Left hindlimb (tissue), 1 donor: Measurements from ENCODE around the gene CTSW.

Source experiments
- DNase-seq: peaks from one replicate; pipeline ENCODE4 v3.0.0-alpha.2; 2018

The CTSW gene

GRCh38 chr11:65856689-65857499 is 22.7 kb upstream of the CTSW start:
- DNase-seq = peak; percentile 83

- DNase-seq = peak; percentile 70
Observed at GRCh38 chr11:65857500-65857852, 22.2 kb upstream of the CTSW start.

GRCh38 chr11:65857853-65858680 is 21.6 kb upstream of the CTSW start, which contains the start of gene CFL1:
TSS of gene CFL1 (minus strand) at chr11:65858180. CDS start at chr11:65858099, 81 bp downstream.
- DNase-seq = peak; percentile 99

- no peak for DNase-seq
Observed at GRCh38 chr11:65858681-65859087, 21.0 kb upstream of the CTSW start.

GRCh38 chr11:65859095-65859811 is 20.4 kb upstream of the CTSW start:
- peak; percentile 99 for DNase-seq

GRCh38 chr11:65859812-65860277 is 19.8 kb upstream of the CTSW start:
- DNase-seq = no peak

GRCh38 chr11:65860278-65861164 is 19.1 kb upstream of the CTSW start, which contains the start of gene MUS81:
TSS of gene MUS81 (plus strand) at chr11:65860433. CDS start at chr11:65860754, 321 bp downstream.
- peak; percentile 98 for DNase-seq

- peak; percentile 29 for DNase-seq
Observed at GRCh38 chr11:65861165-65861505, 18.5 kb upstream of the CTSW start.

- DNase-seq = peak; percentile 35
Observed at GRCh38 chr11:65861533-65862183, 18.0 kb upstream of the CTSW start.

GRCh38 chr11:65862191-65862735 is 17.4 kb upstream of the CTSW start:
- peak; percentile 25 for DNase-seq

- DNase-seq = peak; percentile 39
Observed at GRCh38 chr11:65862941-65863888, 16.4 kb upstream of the CTSW start.

- peak; percentile 37 for DNase-seq
Observed at GRCh38 chr11:65863889-65864705, 15.5 kb upstream of the CTSW start.

GRCh38 chr11:65864706-65865471 is 14.7 kb upstream of the CTSW start:
- peak; percentile 32 for DNase-seq

GRCh38 chr11:65865550-65866172 is 14.0 kb upstream of the CTSW start:
- DNase-seq = peak; percentile 29

- DNase-seq = peak; percentile 30
Observed at GRCh38 chr11:65866509-65867283, 12.9 kb upstream of the CTSW start.

- DNase-seq = peak; percentile 61
Observed at GRCh38 chr11:65867284-65868071, 12.2 kb upstream of the CTSW start.
